Activated naive CD8-positive, alpha-beta T cell treated with anti-CD3 and anti-CD28 coated beads, Interleukin-2, amount 10 ng/mL, durations not matched to agents 7 days and 5 days (primary cell): Measurements from ENCODE around the gene IRF8. TPM values are rescaled to one million over a fixed set of nuclear protein-coding genes. Genes with fewer than 3 reads are reported as not detected.

Experiments
- ATAC-seq: fragments of 150-1000 bp; cut with Tn5 transposase; one replicate; pipeline ENCODE4 v1.10.0; 2021; ENCODE audit warnings: low read depth, moderate library complexity
- POLR2A ChIA-PET: fragments of 350-600 bp; sonication (Branson Sonifier 250); formaldehyde crosslinking; loops from one replicate; lab custom pipeline; 2021; ENCODE audit warnings: antibody characterized with exemption; lab: Charles Lee
- DNase-seq: peaks from one replicate; pipeline ENCODE4 v3.0.0; 2021
- H3K27ac Mint-ChIP-seq: one replicate; pipeline ENCODE4 v1.8.0; 2022; ENCODE audit warnings: mild to moderate bottlenecking, mixed read lengths
- H3K27me3 Mint-ChIP-seq: one replicate; pipeline ENCODE4 v1.8.0; 2022; ENCODE audit warnings: mild to moderate bottlenecking, moderate library complexity, mixed read lengths
- H3K36me3 Mint-ChIP-seq: one replicate; pipeline ENCODE4 v1.8.0; 2021; ENCODE audit warnings: mild to moderate bottlenecking, mixed read lengths
- H3K4me1 Mint-ChIP-seq: one replicate; pipeline ENCODE4 v1.8.0; 2021; ENCODE audit warnings: mixed read lengths
- H3K4me3 Mint-ChIP-seq: one replicate; pipeline ENCODE4 v1.8.0; 2022; ENCODE audit warnings: mild to moderate bottlenecking, moderate library complexity, mixed read lengths
- H3K9me3 Mint-ChIP-seq: one replicate; pipeline ENCODE4 v1.8.0; 2021; ENCODE audit warnings: mixed read lengths
- total RNA-seq, 2 experiments: library from RNA; stranded (reverse); gene quantifications; one replicate each; pipeline ENCODE4 v1.2.3, GENCODE V29; 2021

IRF8 gene
- total RNA-seq, 2 experiments from 2014 or later, result 27.8 to 30.8 TPM

- peaks cover 16% of the 10 kb centered on the region for H3K4me1 Mint-ChIP-seq
- DNase-seq (no peak), ATAC-seq (no peak)
- peaks cover 4% of the 10 kb centered on the region for H3K9me3 Mint-ChIP-seq
- peaks cover 5% of the 10 kb centered on the region for H3K36me3 Mint-ChIP-seq
- POLR2A ChIA-PET, result no interaction called here
- no peak overlapping the region for H3K4me3 Mint-ChIP-seq
- H3K27me3 Mint-ChIP-seq, result peaks cover 21% of the 10 kb centered on the region
- H3K27ac Mint-ChIP-seq, result no peak overlapping the region
These were observed 20.6 kb upstream of the IRF8 start for GRCh38 chr16:85878407-85878806.

- no peak overlapping the region for H3K27ac Mint-ChIP-seq
- H3K4me3 Mint-ChIP-seq, result no peak overlapping the region
- DNase-seq (no peak), ATAC-seq (no peak)
- peaks cover 24% of the 10 kb centered on the region for H3K27me3 Mint-ChIP-seq
- peaks cover 16% of the 10 kb centered on the region for H3K4me1 Mint-ChIP-seq
- peaks cover 4% of the 10 kb centered on the region for H3K9me3 Mint-ChIP-seq
- POLR2A ChIA-PET, result no interaction called here
- H3K36me3 Mint-ChIP-seq, result peaks cover 5% of the 10 kb centered on the region
These were observed 20.1 kb upstream of the IRF8 start for GRCh38 chr16:85878875-85879274.

GRCh38 chr16:85879549-85879948 lies 19.4 kb upstream of the IRF8 start:
- Mint-ChIP-seq H3K36me3 (peaks cover 5% of the 10 kb centered on the region), H3K4me3 (no peak overlapping the region), H3K9me3 (peaks cover 4% of the 10 kb centered on the region), H3K27ac (no peak overlapping the region), H3K27me3 (peaks cover 22% of the 10 kb centered on the region), H3K4me1 (peaks cover 16% of the 10 kb centered on the region)
- DNase-seq (no peak), ATAC-seq (no peak)
- POLR2A ChIA-PET, result no interaction called here

GRCh38 chr16:85879975-85880831 lies 18.8 kb upstream of the IRF8 start:
- Mint-ChIP-seq H3K27ac (no peak overlapping the region), H3K36me3 (peaks cover 5% of the 10 kb centered on the region), H3K4me3 (no peak overlapping the region), H3K4me1 (peaks cover 16% of the 10 kb centered on the region), H3K9me3 (peaks cover 4% of the 10 kb centered on the region), H3K27me3 (peaks cover 22% of the 10 kb centered on the region)
- ATAC-seq (no peak), DNase-seq (no peak)
- POLR2A ChIA-PET, result no interaction called here

- peaks cover 17% of the 10 kb centered on the region for H3K27me3 Mint-ChIP-seq
- peaks cover 1% of the 10 kb centered on the region for H3K36me3 Mint-ChIP-seq
- H3K4me1 Mint-ChIP-seq, result peaks cover 16% of the 10 kb centered on the region
- H3K4me3 Mint-ChIP-seq, result no peak overlapping the region
- H3K9me3 Mint-ChIP-seq, result peaks cover 4% of the 10 kb centered on the region
- DNase-seq, result no peak
- ATAC-seq, result no peak
- POLR2A ChIA-PET, result no interaction called here
- no peak overlapping the region for H3K27ac Mint-ChIP-seq
These were observed 18.1 kb upstream of the IRF8 start for GRCh38 chr16:85880861-85881260.

- Mint-ChIP-seq H3K4me1 (peaks cover 16% of the 10 kb centered on the region), H3K27me3 (peaks cover 12% of the 10 kb centered on the region), H3K4me3 (no peak overlapping the region), H3K27ac (no peak overlapping the region), H3K9me3 (peaks cover 2% of the 10 kb centered on the region), H3K36me3 (no peaks in the 10 kb centered on the region)
- ATAC-seq (no peak), DNase-seq (no peak)
- POLR2A ChIA-PET, result no interaction called here
These were observed 17.5 kb upstream of the IRF8 start for GRCh38 chr16:85881436-85881835.

GRCh38 chr16:85882181-85882810 lies 16.7 kb upstream of the IRF8 start:
- Mint-ChIP-seq H3K27me3 (peaks cover 12% of the 10 kb centered on the region), H3K27ac (no peak overlapping the region)

GRCh38 chr16:85883813-85884212 lies 15.1 kb upstream of the IRF8 start:
- peaks cover 23% of the 10 kb centered on the region for H3K4me1 Mint-ChIP-seq
- peaks cover 10% of the 10 kb centered on the region for H3K27me3 Mint-ChIP-seq
- POLR2A ChIA-PET, result no interaction called here
- no peaks in the 10 kb centered on the region for H3K9me3 Mint-ChIP-seq
- no peak overlapping the region for H3K4me3 Mint-ChIP-seq
- no peaks in the 10 kb centered on the region for H3K36me3 Mint-ChIP-seq
- no peak overlapping the region for H3K27ac Mint-ChIP-seq
- DNase-seq, result no peak
- ATAC-seq, result no peak

More at GRCh38 chr16:85882181-85882810, 16.7 kb upstream of the IRF8 start:
- no peak overlapping the region for H3K4me3 Mint-ChIP-seq
- no peak for ATAC-seq
- POLR2A ChIA-PET, result no interaction called here
- H3K4me1 Mint-ChIP-seq, result peaks cover 16% of the 10 kb centered on the region
- no peak for DNase-seq
- H3K9me3 Mint-ChIP-seq, result peaks cover 2% of the 10 kb centered on the region
- H3K36me3 Mint-ChIP-seq, result no peaks in the 10 kb centered on the region

- peaks cover 31% of the 10 kb centered on the region for H3K4me1 Mint-ChIP-seq
- H3K36me3 Mint-ChIP-seq, result no peaks in the 10 kb centered on the region
- H3K9me3 Mint-ChIP-seq, result no peaks in the 10 kb centered on the region
- no peak for ATAC-seq
- H3K4me3 Mint-ChIP-seq, result no peak overlapping the region
- POLR2A ChIA-PET, result no interaction called here
- H3K27me3 Mint-ChIP-seq, result peaks cover 9% of the 10 kb centered on the region
- DNase-seq, result no peak
- H3K27ac Mint-ChIP-seq, result no peak overlapping the region
These were observed 14.0 kb upstream of the IRF8 start for GRCh38 chr16:85884808-85885463.

- H3K4me1 Mint-ChIP-seq, result peaks cover 25% of the 10 kb centered on the region
- H3K4me3 Mint-ChIP-seq, result no peak overlapping the region
- no peak for DNase-seq
- no peak overlapping the region for H3K27ac Mint-ChIP-seq
- POLR2A ChIA-PET, result no interaction called here
- H3K9me3 Mint-ChIP-seq, result no peaks in the 10 kb centered on the region
- no peak for ATAC-seq
- H3K27me3 Mint-ChIP-seq, result peaks cover 9% of the 10 kb centered on the region
- H3K36me3 Mint-ChIP-seq, result no peaks in the 10 kb centered on the region
These were observed 13.4 kb upstream of the IRF8 start for GRCh38 chr16:85885537-85885936.

- H3K27me3 Mint-ChIP-seq, result peaks cover 10% of the 10 kb centered on the region
- peaks cover 18% of the 10 kb centered on the region for H3K4me1 Mint-ChIP-seq
- DNase-seq (no peak), ATAC-seq (peak; percentile 92)
- H3K36me3 Mint-ChIP-seq, result no peaks in the 10 kb centered on the region
- H3K9me3 Mint-ChIP-seq, result no peaks in the 10 kb centered on the region
- POLR2A ChIA-PET, result interaction anchor here (1.1 kb wide), 1 partner anchor 10 kb away, joined by 3 read pairs; the partner anchor contains the start of gene IRF8
- peak overlapping the region; percentile 79 for H3K27ac Mint-ChIP-seq
- H3K4me3 Mint-ChIP-seq, result peak overlapping the region; percentile 57
These were observed 10.3 kb upstream of the IRF8 start for GRCh38 chr16:85888405-85889331.

GRCh38 chr16:85891033-85891775 lies 7.8 kb upstream of the IRF8 start:
- Mint-ChIP-seq H3K36me3 (no peaks in the 10 kb centered on the region), H3K27me3 (peaks cover 7% of the 10 kb centered on the region), H3K27ac (no peak overlapping the region), H3K4me3 (no peak overlapping the region), H3K4me1 (peaks cover 18% of the 10 kb centered on the region), H3K9me3 (no peaks in the 10 kb centered on the region)
- POLR2A ChIA-PET, result interaction anchor here (1.7 kb wide), 1 partner anchor 11 kb away, joined by 6 read pairs; no protein-coding TSS in a partner anchor
- no peak for DNase-seq
- ATAC-seq, result no peak
